ENCODE measurements around the gene UACA. TPM values are rescaled to one million over a fixed set of nuclear protein-coding genes. Genes with fewer than 3 reads are reported as not detected.

UACA gene
- total RNA-seq, 2 experiments from 2014 or later = 2.2 to 3.3 TPM

GRCh38 chr15:70701891-70702568 lies 61.3 kb downstream of the UACA start:
- Mint-ChIP-seq H3K36me3 (ENCODE audit: low read depth) (no peaks in the 10 kb centered on the region), H3K4me3 (no peak overlapping the region), H3K4me1 (ENCODE audit: low read depth) (no peaks in the 10 kb centered on the region), H3K27me3 (ENCODE audit: low read depth) (peaks cover 39% of the 10 kb centered on the region), H3K27ac (no peak overlapping the region), H3K9me3 (ENCODE audit: insufficient read depth) (no peaks in the 10 kb centered on the region)
- ATAC-seq (no peak), DNase-seq (no peak)
- POLR2A ChIA-PET = no interaction called here
- CTCF ChIA-PET = interaction anchor here (0.5 to 1.0 kb wide), 2 partner anchors 20 to 239 kb away, joined by 3 to 4 read pairs; no protein-coding TSS in a partner anchor

DNA sequence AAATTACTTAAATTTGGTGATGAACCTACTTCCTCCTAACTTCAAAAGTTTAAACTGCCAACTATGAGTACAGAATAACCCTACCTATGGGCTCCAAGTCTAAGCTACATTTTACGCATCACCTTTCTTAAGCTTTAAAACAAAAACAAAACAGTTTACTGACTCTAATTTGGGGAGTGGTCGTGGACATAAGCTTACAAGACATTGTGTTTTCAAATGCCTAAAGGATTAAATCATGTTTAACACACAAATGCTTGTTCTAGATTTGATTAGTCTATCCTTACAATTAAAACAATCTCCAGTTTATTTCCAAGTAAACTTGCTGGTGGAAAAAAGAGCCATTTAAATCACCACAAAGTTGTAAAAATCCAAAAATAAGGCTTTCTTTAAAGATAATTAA lies 62.2 kb downstream of the UACA start:
- CTCF ChIA-PET = interaction anchor here (1.0 kb wide), 1 partner anchor 21 kb away, joined by 4 read pairs; no protein-coding TSS in a partner anchor

GRCh38 chr15:70699890-70700289 lies 63.5 kb downstream of the UACA start:
- ChIA-PET POLR2A (no interaction called here), CTCF (no interaction called here)
- Mint-ChIP-seq H3K27me3 (ENCODE audit: low read depth) (peaks cover 35% of the 10 kb centered on the region), H3K36me3 (ENCODE audit: low read depth) (no peaks in the 10 kb centered on the region), H3K9me3 (ENCODE audit: insufficient read depth) (no peaks in the 10 kb centered on the region), H3K4me1 (ENCODE audit: low read depth) (no peaks in the 10 kb centered on the region), H3K27ac (no peak overlapping the region), H3K4me3 (no peak overlapping the region)
- ATAC-seq = no peak
- DNase-seq = no peak

More for the DNA sequence above, 62.2 kb downstream of the UACA start:
- POLR2A ChIA-PET = no interaction called here
- no peaks in the 10 kb centered on the region for H3K36me3 Mint-ChIP-seq (ENCODE audit: low read depth)
- no peak overlapping the region for H3K27ac Mint-ChIP-seq
- ATAC-seq (no peak), DNase-seq (no peak)
- H3K4me1 Mint-ChIP-seq (ENCODE audit: low read depth) = no peaks in the 10 kb centered on the region
- H3K9me3 Mint-ChIP-seq (ENCODE audit: insufficient read depth) = no peaks in the 10 kb centered on the region
- no peak overlapping the region for H3K4me3 Mint-ChIP-seq
- H3K27me3 Mint-ChIP-seq (ENCODE audit: low read depth) = peaks cover 36% of the 10 kb centered on the region

DNA sequence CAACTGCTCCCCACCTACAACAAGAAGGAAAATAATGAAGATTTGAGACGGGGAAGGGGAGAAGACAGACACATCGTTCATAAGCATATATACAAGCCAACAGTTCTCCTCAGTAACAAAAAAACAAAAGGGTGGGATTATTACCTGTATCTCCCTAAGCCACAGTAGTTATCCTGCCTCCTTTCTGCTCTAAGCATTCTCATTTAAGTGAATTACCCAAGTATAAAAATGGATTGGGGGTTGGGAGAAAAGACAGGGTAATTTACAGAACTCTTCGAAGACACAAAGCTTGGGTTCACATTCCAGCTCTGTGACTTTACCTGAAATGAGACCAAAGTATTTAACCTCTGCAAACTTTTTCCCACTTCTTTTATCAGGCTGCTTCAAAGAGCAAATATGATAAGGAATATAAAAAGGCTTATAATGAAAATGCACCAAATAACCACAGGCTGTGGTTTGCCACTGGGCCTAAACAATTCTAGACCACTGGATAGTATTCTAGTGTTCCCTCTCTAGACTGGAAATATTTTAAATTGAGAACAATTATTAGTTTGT lies 64.4 kb downstream of the UACA start:
- POLR2A ChIA-PET = no interaction called here
- Mint-ChIP-seq H3K27me3 (ENCODE audit: low read depth) (peaks cover 31% of the 10 kb centered on the region), H3K4me3 (no peak overlapping the region)

GRCh38 chr15:70698426-70698825 lies 64.9 kb downstream of the UACA start:
- Mint-ChIP-seq H3K9me3 (ENCODE audit: insufficient read depth) (no peaks in the 10 kb centered on the region), H3K27me3 (ENCODE audit: low read depth) (peaks cover 27% of the 10 kb centered on the region), H3K27ac (no peak overlapping the region), H3K36me3 (ENCODE audit: low read depth) (no peaks in the 10 kb centered on the region), H3K4me3 (no peak overlapping the region), H3K4me1 (ENCODE audit: low read depth) (no peaks in the 10 kb centered on the region)
- DNase-seq = no peak
- POLR2A ChIA-PET = no interaction called here
- CTCF ChIA-PET = interaction anchor here (2.0 kb wide), 1 partner anchor 24 kb away, joined by 4 read pairs; no protein-coding TSS in a partner anchor
- ATAC-seq = no peak

More for the DNA sequence above, 64.4 kb downstream of the UACA start:
- Mint-ChIP-seq H3K27ac (no peak overlapping the region), H3K9me3 (ENCODE audit: insufficient read depth) (no peaks in the 10 kb centered on the region), H3K36me3 (ENCODE audit: low read depth) (no peaks in the 10 kb centered on the region), H3K4me1 (ENCODE audit: low read depth) (no peaks in the 10 kb centered on the region)
- CTCF ChIA-PET = interaction anchor here (2.0 kb wide), 1 partner anchor 24 kb away, joined by 4 read pairs; no protein-coding TSS in a partner anchor
- no peak for ATAC-seq
- DNase-seq = no peak

- no peak overlapping the region for H3K4me3 Mint-ChIP-seq
- H3K4me1 Mint-ChIP-seq (ENCODE audit: low read depth) = no peaks in the 10 kb centered on the region
- no peaks in the 10 kb centered on the region for H3K36me3 Mint-ChIP-seq (ENCODE audit: low read depth)
- no peak for DNase-seq
- no peak for ATAC-seq
- H3K27me3 Mint-ChIP-seq (ENCODE audit: low read depth) = peaks cover 18% of the 10 kb centered on the region
- no peaks in the 10 kb centered on the region for H3K9me3 Mint-ChIP-seq (ENCODE audit: insufficient read depth)
- POLR2A ChIA-PET = no interaction called here
- CTCF ChIA-PET = interaction anchor here (1.2 to 1.9 kb wide), 3 partner anchors 9 to 32 kb away, joined by 3 to 11 read pairs (median 6); no protein-coding TSS in a partner anchor
- H3K27ac Mint-ChIP-seq = no peak overlapping the region
Observed at GRCh38 chr15:70690491-70691276, 72.7 kb downstream of the UACA start.

DNA sequence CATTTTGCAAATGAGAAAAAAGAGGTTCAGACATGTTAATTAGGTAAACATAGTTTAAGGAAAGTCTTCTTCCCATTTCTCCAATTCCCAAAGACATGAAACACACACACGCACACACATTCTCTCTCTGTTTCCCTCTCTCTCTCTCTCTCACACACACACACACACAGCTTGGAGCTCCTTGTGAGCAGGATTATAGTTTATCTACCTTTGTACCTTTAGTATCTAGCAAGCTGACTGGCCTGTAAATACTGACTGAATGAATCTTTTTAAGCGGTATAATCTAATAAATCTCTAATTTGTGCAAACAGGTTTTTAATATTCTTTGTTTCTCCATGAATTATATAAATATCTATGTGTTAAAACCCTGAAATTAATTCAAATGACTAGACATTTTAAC lies 73.3 kb downstream of the UACA start:
- no peak overlapping the region for H3K4me3 Mint-ChIP-seq
- no peaks in the 10 kb centered on the region for H3K9me3 Mint-ChIP-seq (ENCODE audit: insufficient read depth)
- no peak overlapping the region for H3K27ac Mint-ChIP-seq
- H3K27me3 Mint-ChIP-seq (ENCODE audit: low read depth) = peaks cover 21% of the 10 kb centered on the region
- no peaks in the 10 kb centered on the region for H3K36me3 Mint-ChIP-seq (ENCODE audit: low read depth)
- ChIA-PET POLR2A (no interaction called here), CTCF (interaction anchor here (1.2 to 3.3 kb wide), 1 partner anchor 32 kb away, joined by 6 to 16 read pairs; no protein-coding TSS in a partner anchor)
- DNase-seq (no peak), ATAC-seq (no peak)
- no peaks in the 10 kb centered on the region for H3K4me1 Mint-ChIP-seq (ENCODE audit: low read depth)

DNA sequence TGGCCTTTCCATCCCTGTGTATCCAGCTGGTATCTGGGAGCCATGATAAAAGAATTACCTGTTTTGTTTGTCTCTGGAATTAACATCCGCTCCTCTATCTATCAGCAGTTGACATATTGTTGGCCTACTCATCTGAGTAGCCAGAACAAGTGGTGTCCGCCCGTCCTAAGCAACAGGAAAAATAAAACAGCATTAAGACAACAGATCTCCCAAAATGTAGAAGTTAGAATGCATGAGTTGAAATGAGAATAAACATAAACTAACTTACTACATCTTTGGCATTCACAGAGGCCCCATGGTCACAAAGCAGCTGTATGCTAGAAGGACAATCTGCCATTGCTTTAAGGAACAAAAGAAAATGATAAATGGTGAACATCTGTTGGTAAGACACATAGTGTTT lies 75.9 kb downstream of the UACA start:
- no peak for ATAC-seq
- Mint-ChIP-seq H3K36me3 (ENCODE audit: low read depth) (no peaks in the 10 kb centered on the region), H3K27ac (no peak overlapping the region), H3K4me3 (no peak overlapping the region), H3K9me3 (ENCODE audit: insufficient read depth) (no peaks in the 10 kb centered on the region), H3K4me1 (ENCODE audit: low read depth) (no peaks in the 10 kb centered on the region), H3K27me3 (ENCODE audit: low read depth) (peaks cover 27% of the 10 kb centered on the region)
- ChIA-PET CTCF (interaction anchor here (1.0 to 3.3 kb wide), 2 partner anchors 35 to 220 kb away, joined by 3 to 16 read pairs; no protein-coding TSS in a partner anchor), POLR2A (no interaction called here)
- no peak for DNase-seq

DNA sequence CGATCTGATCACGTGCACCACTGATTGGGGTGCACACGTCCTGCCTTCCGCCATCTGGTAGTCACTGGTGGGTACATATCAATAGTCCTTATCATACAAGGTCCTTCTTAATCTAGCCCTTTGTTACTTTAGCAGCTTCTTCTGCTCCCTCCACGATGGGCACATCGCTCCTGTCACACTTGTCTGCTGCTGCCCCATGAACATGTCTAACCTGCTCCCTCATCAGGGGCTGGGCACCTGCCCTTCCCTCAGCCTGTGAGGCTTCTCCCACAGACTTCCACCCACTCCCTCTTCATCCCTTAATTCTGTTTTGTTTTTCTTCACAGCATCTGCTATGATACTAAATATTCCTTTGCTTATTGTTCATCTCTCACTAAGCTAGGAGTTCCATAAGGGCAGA lies 82.5 kb downstream of the UACA start:
- H3K4me3 Mint-ChIP-seq = no peak overlapping the region
- DNase-seq (no peak), ATAC-seq (no peak)
- peaks cover 38% of the 10 kb centered on the region for H3K27me3 Mint-ChIP-seq (ENCODE audit: low read depth)
- peaks cover 6% of the 10 kb centered on the region for H3K4me1 Mint-ChIP-seq (ENCODE audit: low read depth)
- CTCF ChIA-PET = interaction anchor here (1.1 to 7.5 kb wide), 10 partner anchors 10 to 760 kb away, joined by 3 to 53 read pairs (median 7); no protein-coding TSS in a partner anchor
- H3K27ac Mint-ChIP-seq = no peak overlapping the region
- H3K9me3 Mint-ChIP-seq (ENCODE audit: insufficient read depth) = no peaks in the 10 kb centered on the region
- POLR2A ChIA-PET = no interaction called here
- no peaks in the 10 kb centered on the region for H3K36me3 Mint-ChIP-seq (ENCODE audit: low read depth)

GRCh38 chr15:70679919-70680231 lies 83.5 kb downstream of the UACA start:
- Mint-ChIP-seq H3K27ac (no peak overlapping the region), H3K4me1 (ENCODE audit: low read depth) (peaks cover 8% of the 10 kb centered on the region), H3K27me3 (ENCODE audit: low read depth) (peaks cover 36% of the 10 kb centered on the region), H3K4me3 (no peak overlapping the region), H3K36me3 (ENCODE audit: low read depth) (no peaks in the 10 kb centered on the region), H3K9me3 (ENCODE audit: insufficient read depth) (no peaks in the 10 kb centered on the region)
- ChIA-PET CTCF (interaction anchor here (0.6 to 7.5 kb wide), 14 partner anchors 11 to 761 kb away, joined by 3 to 53 read pairs (median 4); no protein-coding TSS in a partner anchor), POLR2A (no interaction called here)
- no peak for ATAC-seq
- DNase-seq = no peak

DNA sequence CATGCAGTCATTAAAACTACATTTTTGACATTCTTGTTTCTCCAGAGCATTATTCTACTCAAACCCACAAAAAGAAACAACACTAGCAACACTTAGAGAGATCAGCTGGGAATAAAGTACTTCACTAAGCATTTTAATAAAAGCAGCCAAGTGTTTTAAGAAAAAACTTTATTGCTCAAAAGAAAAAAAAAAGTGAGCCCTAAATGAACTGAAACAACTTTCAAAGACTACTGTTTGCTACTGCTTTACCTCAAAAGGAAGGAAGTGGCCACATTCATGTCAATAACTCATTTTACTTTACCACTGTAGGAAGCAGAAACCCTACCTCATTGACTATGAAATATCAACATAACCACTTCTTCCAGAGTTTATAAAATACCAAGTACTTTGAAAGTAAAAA lies 91.3 kb downstream of the UACA start:
- H3K27me3 Mint-ChIP-seq (ENCODE audit: low read depth) = peaks cover 5% of the 10 kb centered on the region

DNA sequence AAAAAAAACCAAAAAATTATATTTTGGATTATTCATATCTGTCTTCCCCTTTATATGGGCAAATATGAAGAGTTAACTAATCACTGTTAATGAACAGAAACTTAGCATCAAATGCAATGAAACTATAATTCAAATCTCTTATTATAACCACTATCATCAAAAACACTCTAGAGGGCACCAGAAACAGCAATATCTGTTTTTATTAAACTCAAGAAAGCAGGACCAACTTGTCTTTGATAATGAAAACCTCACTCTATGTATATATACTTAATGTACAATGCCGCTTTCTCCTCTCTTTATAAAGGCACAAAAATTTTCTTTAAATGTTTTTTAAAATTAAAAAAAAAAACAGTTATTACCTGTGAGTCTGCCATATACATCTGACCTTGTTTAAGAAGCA lies 92.7 kb downstream of the UACA start:
- Mint-ChIP-seq H3K9me3 (ENCODE audit: insufficient read depth) (no peaks in the 10 kb centered on the region), H3K27ac (no peak overlapping the region), H3K4me3 (no peak overlapping the region), H3K27me3 (ENCODE audit: low read depth) (peaks cover 3% of the 10 kb centered on the region), H3K36me3 (ENCODE audit: low read depth) (no peaks in the 10 kb centered on the region), H3K4me1 (ENCODE audit: low read depth) (peaks cover 29% of the 10 kb centered on the region)
- ChIA-PET POLR2A (no interaction called here), CTCF (no interaction called here)
- ATAC-seq (no peak), DNase-seq (no peak)

More for the DNA sequence above, 91.3 kb downstream of the UACA start:
- peak; percentile 45 for DNase-seq
- Mint-ChIP-seq H3K9me3 (ENCODE audit: insufficient read depth) (no peaks in the 10 kb centered on the region), H3K36me3 (ENCODE audit: low read depth) (no peaks in the 10 kb centered on the region), H3K4me3 (peak overlapping the region; percentile 68), H3K4me1 (ENCODE audit: low read depth) (peaks cover 29% of the 10 kb centered on the region), H3K27ac (peak overlapping the region; percentile 82)
- POLR2A ChIA-PET = no interaction called here
- peak; percentile 94 for ATAC-seq
- CTCF ChIA-PET = interaction anchor here (1.7 to 4.2 kb wide), 3 partner anchors 50 to 153 kb away, joined by 3 to 36 read pairs (median 21); no protein-coding TSS in a partner anchor

Data from activated CD8-positive, alpha-beta T cell treated with anti-CD3 and anti-CD28 coated beads, Interleukin-2, amount 10 ng/mL, durations not matched to agents 7 days and 5 days (primary cell).